A549 treated with ZK216348 at 1 μM for 4 hours (cell line): ENCODE results near the gene SPANXD. TPM values are rescaled to one million over a fixed set of nuclear protein-coding genes. Genes with fewer than 3 reads are reported as not detected.

ENCODE experiments used
- total RNA-seq: library from RNA; stranded (reverse); fragments of 200-300 nt; extraction: Qiagen RNA extraction; gene quantifications from 5 replicates; pipeline ENCODE4 v1.2.3, GENCODE V29; 2022; ENCODE audit warnings: low read depth

The SPANXD gene
- total RNA-seq: 0.46 TPM in 1 of 5 replicates, not detected in the others

GRCh38 chrX:141698639-141699038, at the start of gene SPANXD:
Gene SPANXD (minus strand): TSS chrX:141698739. CDS start chrX:141698405, 334 bp downstream.

Other genes starting within 250 kb of the SPANXD start
- 0.23 to 0.46 TPM in 2 of 5 replicates, not detected in the others for gene SPANXA1, start 114.0 kb downstream of the SPANXD start, total RNA-seq
- gene SPANXA2, start 109.0 kb downstream of the SPANXD start, total RNA-seq: 0.23 to 0.46 TPM in 2 of 5 replicates, not detected in the others
- not detected in 5 replicates for gene MAGEC3, start 139.6 kb upstream of the SPANXD start, total RNA-seq
- 0.15 TPM in 1 of 5 replicates, not detected in the others for gene MAGEC1, start 205.2 kb upstream of the SPANXD start, total RNA-seq